NCI-H460 (cell line): ENCODE measurements around the gene AMZ2. TPM values are rescaled to one million over a fixed set of nuclear protein-coding genes. Genes with fewer than 3 reads are reported as not detected.
"Not testable (repeated sequence)": the region's sequence is repeated elsewhere in the genome, so short reads cannot be mapped to it uniquely, and the experiment has no call there.

Source experiments
- DNase-seq: peaks from one replicate; pipeline ENCODE4 v3.0.0-alpha.2; 2016; ENCODE audit warnings: low read depth; ENCODE audit errors: extremely low read depth
- polyA plus RNA-seq: library from polyadenylated mRNA; depleted of rRNA; stranded (reverse); fragments of >200 nt; gene quantifications from 2 replicates; pipeline ENCODE4 v1.2.3, GENCODE V29; 2014; cell fraction: nucleus; rRNA removed
- total RNA-seq: library from RNA; depleted of rRNA; stranded (reverse); fragments of >200 nt; shearing (Covaris generic); gene quantifications from 2 replicates; pipeline ENCODE4 v1.2.3, GENCODE V29; 2014; rRNA removed

AMZ2 gene, protein sequence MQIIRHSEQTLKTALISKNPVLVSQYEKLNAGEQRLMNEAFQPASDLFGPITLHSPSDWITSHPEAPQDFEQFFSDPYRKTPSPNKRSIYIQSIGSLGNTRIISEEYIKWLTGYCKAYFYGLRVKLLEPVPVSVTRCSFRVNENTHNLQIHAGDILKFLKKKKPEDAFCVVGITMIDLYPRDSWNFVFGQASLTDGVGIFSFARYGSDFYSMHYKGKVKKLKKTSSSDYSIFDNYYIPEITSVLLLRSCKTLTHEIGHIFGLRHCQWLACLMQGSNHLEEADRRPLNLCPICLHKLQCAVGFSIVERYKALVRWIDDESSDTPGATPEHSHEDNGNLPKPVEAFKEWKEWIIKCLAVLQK
- 147 and 160 TPM in 2 replicates for total RNA-seq
- 79.3 and 108 TPM in 2 replicates for polyA plus RNA-seq

DNA sequence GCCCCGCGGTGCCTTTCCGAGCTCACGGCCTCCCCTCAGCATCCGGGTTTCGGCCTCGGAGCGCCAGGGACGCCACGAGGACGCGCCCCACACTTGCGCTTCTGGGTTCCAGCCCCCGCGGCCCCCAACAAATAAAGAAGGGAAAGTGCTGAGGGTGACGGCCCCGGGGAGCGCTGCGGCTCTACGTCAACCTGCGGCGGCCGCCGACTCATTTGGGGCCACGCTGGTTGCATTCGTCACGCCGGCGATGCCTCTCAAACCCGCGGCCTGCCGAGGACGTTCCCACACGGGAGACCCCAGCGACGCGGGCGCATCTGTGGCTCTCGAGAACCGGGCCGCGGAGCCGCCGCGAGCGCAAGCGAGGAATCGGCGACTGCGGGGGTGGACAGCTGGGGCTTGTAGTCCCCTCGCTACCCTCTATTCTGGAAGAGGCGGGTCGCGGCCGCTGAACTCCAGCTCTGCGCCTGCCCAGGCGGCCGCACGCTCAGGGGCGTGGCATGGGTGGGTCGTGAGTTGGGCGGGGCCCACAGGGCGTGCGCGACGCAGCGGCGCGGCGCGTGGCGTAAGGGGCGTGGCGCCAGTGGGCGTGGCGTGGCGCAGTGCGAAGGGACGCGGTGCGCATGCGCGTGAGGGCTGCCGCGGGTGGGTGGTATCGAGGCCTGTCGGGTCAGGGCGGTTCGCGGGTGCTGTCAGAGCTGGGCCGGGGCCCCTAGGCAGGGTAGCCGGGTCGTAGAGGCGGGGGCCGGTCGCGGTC is at the start of gene AMZ2:
Gene AMZ2 (plus strand): TSS at position 599 of the 754 bp plus-strand sequence. CDS start 2,145 bp downstream, outside the sequence.
- DNase-seq = peak; percentile 90

DNA sequence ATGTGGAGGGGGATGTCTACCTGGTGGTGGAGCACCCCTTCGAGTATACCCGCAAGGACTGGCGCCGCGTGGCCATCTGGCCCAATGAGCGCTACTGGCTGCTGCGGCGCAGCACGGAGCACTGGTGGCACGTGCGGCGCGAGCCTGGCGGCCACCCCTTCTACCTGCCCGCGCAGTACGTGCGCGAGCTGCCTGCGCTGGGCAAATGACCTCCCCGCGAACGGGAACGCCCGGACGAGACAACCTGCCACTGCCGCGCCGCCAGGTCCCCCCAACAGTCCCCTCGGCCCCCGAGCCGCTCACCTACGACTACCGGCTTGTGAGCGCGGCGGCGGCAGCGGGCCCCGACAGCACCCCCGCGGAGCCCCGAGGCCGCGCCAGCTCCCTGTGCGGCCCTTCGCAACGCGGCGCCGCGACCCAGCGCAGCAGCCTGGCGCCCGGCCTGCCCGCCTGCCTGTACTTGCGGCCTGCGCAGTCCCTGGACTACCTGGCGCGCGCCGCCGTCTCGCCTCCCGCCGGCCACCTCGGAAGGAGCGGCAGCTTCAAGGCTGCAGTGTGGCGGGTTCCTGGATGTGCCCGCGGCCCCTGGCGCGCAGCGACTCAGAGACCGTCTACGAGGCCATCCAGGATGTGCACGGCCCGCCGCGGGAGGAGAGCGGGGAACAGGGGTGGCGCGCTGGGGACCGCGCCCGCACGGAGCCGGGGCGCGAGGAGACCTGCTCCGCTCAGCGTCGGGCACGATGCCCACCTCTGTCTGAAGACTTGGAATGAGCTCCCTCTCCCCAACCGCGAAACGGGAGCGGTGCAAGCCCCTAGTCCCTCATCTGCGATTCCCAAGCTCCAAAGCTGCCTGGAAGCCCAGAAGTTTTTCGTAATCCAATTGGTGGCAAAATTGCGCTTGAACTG is 48.7 kb upstream of the AMZ2 start:
- no peak for DNase-seq

DNA sequence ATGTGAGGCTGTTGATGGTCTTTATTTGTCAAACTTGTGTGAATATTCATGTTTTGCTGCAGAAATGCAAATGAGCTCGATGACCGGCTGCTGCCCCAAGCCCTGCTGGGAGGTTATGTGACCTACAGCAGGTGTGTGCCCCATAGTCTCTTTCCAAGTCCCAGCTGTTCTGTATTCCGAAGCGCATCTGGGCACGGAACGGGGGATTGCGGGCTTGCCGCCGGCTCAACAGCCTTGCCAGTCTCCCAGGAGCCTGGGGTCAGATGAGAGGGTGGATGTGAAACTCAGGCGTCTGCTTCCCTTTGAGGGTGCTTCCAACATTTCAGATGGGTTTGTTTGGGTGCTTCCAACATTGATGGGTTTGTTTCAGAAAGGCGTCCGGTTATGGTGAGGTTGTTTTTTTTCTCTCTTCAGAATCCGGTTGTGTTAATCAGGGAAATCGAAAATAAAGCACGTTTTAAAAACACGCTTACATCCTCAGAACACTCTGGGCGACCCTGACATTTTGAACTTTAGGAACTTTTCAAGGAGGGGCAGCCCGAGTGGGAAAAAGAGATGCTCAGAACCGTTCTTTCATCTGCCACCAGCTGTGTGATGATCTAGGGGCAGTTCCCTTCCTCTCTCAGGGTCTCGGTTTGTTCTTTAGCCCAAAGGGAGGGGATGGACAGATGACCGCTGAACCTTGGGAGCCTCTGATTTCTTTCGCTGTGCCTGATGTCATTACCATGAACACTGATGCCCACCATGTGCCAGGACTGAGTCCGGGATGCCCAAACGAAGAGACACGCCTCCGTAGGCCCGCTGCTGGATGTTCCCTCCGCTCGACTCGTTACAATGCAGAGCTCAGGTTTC is 47.8 kb upstream of the AMZ2 start:
- no peak for DNase-seq

DNA sequence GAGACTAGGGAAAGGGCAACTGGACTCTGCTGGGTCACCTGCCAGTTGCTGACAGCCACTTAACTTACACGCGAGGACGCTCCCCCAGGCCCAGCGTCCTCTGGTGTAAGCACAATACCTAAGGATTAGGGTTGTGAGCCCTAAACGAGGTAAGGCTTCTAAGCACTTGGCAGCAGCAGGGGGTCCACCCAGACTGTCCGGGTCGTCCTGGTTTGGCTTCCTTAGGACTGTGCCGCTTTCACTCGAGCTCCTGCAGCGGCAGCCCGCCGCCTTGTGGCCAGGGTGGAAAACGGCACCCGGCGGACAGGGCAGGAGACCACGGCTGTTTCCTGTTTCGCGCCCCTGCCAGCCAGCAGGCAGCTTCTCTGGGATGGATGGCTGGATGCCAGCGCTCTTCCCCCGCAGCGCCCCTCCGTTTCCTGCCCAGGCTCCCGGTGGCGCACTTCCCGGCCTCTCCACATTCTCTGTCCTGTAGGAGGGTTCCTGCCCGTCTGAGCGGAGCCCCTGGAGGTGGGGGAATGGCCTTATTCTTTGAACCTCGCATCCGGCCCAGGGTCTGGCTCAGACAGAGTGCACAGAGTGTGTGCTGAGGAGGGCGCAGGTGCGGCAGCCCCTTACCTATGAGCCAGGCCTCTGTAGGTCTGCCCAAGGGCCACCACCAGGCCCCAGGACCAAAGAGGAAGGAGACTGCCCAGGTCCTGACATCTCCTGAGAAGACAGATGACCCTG is 47.0 kb upstream of the AMZ2 start:
- peak; percentile 59 for DNase-seq

DNA sequence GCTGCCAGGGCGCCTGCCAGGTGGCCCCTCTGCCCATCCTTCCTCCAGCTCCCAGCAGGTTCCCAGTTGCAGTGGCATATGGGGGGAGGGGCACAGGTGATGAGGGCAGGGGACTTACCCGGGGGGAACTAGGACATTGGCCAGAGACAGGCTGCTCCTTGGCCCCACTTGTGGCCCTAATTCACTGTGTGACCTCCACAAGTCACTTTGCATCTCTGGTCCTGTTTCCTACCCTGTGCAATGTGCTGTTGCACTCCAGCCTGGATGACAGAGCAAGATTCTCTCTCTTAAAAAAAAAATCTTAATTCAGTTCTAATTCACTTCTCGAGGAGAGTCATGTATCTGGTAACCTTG is 46.4 kb upstream of the AMZ2 start:
- not testable (repeated sequence) for DNase-seq

DNA sequence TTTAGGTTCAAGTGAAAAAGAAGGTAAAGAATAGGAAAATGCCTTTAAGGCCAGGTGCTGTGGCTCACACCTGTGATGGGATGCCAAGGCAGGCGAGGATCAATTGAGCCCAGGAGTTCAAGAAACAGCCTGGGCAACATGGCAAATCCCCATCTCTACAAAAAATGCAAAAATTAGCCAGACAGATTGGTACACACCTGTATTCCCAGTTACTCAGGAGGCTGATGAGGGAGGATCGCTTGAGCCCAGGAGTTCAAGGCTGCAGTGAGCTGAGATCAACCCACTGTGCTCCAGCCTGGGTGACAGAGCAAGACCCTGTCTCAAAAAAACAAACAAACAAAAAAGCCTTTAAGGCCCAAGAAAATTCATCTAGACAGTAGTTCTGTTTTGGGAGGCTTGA is 45.5 kb upstream of the AMZ2 start:
- not testable (repeated sequence) for DNase-seq

DNA sequence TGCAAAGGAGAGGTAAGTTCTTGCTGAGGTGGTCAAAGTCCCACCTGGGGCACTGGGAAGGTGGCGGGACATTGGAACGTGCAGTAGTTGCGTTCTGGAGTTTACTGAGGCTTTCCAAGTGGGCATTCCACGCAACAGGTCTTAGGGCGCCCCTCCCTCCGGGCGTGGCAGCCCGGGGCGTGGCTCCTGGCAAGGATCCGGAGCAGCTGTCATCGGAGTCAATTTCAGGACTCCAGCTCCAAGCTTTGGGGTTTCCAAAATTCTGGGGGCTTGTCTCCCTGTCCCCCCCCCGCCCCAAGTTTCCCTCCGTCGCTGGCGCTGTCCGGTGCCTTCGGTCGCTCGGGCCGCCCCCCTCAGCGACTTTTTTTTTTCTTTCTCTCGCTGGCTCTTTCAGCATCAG is 43.1 kb upstream of the AMZ2 start:
- no peak for DNase-seq

DNA sequence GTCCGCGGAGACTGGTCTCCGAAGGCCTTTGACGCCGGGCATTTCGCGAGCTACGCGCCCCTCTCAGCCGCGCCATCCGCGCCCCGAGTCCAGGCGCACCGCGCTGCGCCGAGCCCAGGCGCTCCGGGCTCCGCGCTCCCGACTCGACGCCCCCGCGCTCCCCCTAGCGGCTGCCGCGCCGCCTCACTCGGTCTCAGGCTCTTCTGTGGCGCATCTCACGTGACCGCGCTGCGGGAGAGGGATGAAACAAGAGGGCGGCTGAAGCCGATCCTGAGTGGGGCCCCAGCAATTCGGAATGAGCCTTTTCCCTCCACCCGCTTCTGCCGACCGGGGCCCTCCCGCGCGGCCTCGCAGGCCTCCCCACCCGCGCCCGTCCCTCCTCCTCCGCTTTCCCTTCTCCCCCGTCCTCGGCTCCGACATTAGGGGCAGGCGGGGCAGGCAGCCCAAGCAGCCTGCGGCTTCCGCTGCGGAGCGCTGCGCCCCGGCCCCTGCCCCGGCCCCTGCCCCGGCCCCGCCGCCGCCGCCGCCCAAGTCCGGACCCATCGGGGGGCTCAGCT is 42.5 kb upstream of the AMZ2 start:
- DNase-seq = peak; percentile 85

DNA sequence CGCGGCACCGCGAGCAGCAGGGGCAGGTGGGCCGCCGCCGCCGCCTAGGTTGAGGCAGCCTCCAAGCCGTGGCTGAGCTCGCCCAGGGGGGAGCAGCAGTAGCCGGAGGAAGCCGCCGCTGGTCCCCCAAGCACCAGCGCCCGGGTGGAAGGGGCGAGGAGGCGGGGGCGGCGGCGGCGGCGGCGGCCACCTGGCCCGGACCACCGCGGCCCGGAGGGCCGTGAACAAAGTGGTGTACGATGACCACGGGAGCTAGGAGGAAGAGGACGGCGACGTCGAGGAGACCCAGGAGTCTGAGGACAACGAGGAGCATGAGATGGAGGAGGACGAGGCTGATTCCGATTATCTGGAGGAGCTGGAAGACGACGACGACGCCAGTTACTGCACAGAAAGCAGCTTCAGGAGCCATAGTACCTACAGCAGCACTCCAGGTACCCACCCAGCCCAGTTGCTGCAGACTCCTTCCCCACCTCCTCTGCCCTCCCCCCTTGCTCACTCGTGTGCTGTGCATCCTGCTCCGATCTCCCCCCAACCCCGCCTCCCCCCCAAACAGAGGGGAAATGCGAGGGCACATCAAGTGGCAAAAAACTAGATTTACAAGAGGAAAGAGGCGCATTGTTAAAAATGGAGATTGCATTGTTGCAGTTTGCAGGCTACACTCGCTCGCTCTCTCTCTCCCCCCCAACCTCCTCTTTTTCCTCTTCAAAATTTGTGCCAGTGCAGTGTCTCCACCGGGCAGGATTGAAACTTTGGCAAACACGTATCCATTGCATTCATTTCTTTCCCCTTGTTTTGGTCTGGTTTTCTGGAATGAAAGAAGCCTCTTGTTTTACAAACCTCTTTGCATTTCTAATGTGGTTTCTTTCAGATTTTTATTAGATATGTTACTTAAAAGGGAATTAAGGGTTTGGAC is 41.8 kb upstream of the AMZ2 start:
- DNase-seq = no peak

DNA sequence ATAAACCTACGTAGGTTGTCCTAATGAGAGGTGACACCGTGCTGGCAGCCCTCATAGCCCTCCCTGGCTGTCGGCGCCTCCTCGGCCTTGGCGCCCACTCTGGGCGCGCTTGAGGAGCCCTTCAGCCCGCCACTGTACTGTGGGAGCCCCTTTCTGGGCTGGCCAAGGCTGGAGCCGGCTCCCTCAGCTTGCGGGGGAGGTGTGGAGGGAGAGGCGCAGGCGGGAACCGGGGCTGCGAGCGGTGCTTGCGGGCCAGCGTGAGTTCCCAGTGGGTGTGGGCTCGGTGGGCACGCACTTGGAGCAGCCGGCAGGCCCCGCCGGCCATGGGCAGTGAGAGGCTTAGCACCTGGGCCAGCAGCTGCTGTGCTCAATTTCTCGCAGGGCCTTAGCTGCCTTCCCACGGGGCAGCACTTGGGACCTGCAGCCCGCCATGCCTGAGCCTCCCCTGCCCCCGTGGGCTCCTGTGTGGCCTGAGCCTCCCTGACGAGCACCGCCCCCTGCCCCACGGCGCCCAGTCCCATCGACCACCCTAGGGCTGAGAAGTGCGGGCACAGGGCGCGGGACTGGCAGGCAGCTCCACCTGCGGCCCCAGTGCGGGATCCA is 40.1 kb upstream of the AMZ2 start:
- no peak for DNase-seq

DNA sequence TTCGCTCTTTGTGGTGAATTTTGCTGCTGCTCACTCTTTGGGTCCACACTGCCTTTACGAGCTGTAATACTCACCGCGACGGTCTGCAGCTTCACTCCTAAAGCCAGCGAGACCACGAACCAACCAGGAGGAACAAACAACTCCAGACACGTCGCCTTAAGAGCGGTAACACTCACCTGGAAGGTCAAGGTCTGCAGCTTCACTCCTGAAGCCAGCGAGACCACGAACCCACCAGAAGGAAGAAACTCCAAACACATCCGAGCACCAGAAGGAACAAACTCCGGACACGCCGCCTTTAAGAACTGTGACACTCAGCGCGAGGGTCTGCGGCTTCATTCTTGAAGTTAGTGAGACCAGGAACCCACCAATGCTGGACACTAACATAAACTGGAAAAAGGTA is 39.2 kb upstream of the AMZ2 start:
- not testable (repeated sequence) for DNase-seq

DNA sequence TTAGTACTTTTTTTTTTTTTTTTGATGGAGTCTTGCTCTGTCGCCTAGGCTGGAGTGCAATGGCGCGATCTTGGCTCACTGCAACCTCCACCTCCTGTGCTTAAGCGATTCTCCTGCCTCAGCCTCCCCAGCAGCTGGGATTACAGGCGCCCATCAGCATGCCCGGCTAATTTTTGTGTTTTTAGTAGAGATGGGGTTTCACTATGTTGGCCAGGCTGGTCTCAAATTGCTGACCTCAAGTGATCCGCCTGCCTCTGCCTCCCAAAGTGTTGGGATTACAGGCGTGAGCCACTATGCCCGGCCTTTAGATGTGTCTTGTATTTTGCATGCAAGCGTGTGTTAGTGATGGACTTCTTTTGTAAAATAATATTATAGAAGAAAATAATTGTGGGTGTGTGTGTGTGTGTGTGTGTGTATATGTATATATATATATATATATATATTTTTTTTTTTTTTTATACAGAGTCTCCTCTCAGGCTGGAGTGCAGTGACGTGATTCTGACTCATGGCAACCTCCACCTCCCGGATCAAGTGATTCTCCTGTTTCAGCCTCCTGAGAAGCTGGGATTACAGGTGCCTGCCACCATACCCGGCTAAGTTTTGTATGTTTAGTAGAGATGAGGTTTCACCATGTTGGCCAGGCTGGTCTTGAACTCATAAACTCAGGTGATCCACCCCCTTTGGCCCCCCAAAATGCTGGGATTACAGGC is 38.5 kb upstream of the AMZ2 start:
- not testable (repeated sequence) for DNase-seq

DNA sequence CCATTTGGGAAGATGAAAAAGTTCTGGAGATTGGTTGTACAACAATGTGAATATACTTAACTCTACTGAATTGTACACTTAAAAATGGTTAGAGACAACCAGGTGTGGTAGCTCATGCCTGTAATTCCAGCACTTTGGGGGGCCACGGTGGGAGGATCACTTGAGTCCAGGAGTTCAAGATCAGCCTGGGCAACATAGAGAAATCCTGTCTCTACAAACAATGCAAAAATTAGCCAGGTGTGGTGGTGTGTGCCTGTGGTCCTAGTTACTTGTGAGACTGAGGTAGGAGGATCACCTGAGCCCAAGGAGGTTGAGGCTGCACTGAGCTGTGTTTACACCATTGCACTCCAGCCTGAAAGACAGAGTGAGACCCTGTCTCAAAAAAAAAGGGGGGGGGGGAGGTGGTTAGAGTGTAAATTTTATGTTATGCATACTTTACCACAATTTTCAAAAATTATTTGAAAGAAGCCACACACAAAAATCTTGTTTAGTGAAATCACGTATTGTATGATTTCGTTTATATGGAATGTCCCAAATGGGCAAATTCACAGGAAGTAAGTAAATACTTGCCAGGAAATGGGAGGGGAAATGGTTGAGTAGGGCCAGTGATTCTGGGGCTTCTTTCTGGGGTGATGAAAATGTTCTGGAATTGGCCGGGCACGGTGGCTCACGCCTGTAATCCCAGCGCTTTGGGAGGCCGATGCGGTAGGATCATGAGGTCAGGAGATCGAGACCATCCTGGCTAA is 37.1 kb upstream of the AMZ2 start:
- no peak for DNase-seq

DNA sequence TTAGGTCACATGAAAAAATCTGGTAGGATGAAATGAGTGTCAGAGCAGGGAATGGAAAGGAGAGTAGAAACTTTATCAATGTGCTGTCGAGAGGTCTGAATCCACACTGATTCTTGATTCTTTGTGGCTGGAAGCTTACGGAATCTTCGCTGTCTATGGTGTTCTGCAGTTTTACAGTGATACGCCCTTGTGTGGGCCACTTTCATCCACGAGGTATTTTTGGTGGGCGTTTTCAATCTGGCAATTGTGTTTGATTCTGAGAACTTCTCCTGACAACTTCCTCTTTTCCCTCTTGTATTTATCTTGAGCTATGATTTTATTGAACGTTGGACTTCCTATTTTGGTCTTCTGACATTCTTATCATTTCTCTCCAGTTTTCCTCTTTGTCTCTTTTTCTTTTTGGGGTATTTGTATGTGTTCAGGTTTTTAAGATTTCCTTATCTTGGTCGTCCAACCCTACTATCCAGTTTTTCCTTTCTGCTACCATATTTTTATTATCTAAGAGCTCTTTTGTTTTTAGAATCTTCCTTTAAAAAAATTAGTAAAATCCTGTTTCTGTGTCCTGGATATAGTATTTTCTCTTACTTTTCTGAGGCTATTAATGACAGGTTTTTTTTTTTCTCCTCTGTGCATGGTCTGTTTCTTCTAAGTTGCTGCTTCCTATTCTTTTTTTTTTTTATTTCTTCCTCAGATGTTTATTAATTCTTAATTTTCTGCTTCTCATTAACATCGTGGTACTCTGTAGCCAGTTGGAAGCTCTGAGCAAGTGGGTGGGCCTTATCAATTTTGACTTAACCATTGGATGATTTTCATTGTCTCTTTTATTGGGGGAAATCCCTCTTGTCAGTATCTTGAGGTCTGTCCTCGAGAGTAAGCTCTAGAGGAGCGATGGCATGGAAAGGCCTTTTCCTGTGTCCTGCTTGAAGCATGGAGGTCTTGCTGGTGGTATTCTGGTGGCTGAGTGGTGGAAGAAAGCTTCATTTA is 34.1 kb upstream of the AMZ2 start:
- not testable (repeated sequence) for DNase-seq

DNA sequence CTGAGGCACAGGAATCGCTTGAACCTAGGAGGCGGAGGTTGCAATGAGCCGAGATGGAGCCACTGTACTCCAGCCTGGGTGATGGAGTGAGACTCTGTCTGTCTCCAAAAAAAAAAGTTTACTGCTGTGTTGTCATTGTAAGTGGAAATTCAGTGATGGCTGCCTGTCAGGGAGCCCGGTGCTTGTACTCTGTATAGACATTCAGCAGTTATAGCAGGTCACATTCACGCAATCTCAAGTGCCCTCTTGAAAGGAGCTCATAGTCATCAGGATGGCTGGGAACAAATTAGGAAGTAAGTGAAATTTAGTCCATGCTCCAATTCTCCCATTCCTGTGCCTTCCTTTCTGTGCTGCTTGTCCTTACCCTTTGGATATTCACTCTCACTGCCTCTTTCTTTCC is 32.4 kb upstream of the AMZ2 start:
- not testable (repeated sequence) for DNase-seq
